MM.1S (cell line): ENCODE data around the gene FER.

Experiments used
- DNase-seq: peaks from one replicate; pipeline ENCODE4 v3.0.0-alpha.2; 2015
- H2AFZ ChIP-seq: fragments of 300-600 bp; sonication (generic); 2 replicates; pipeline ENCODE4 v1.6.0; 2016; ENCODE audit warnings: antibody characterized with exemption, low read length
- H3F3A ChIP-seq: fragments of 300-600 bp; sonication (generic); 2 replicates; pipeline ENCODE4 v1.6.1; 2016; ENCODE audit warnings: mild to moderate bottlenecking, antibody characterized with exemption, low read length, moderate library complexity, mixed read lengths; ENCODE audit not compliant: insufficient read depth
- H3K27ac ChIP-seq: fragments of 300-600 bp; sonication (generic); 2 replicates; pipeline ENCODE4 v1.5.1; 2016; ENCODE audit warnings: mild to moderate bottlenecking, low read length
- H3K27me3 ChIP-seq: fragments of 300-600 bp; sonication (generic); replicated peaks from 2 replicates; pipeline ENCODE4 v1.6.0; 2016; ENCODE audit warnings: low read length; ENCODE audit not compliant: insufficient read depth
- H3K36me3 ChIP-seq: fragments of 300-600 bp; sonication (generic); replicated peaks from 2 replicates; pipeline ENCODE4 v1.6.1; 2016; ENCODE audit warnings: mild to moderate bottlenecking, low read length, mixed read lengths; ENCODE audit not compliant: insufficient read depth
- H3K4me1 ChIP-seq: fragments of 300-600 bp; sonication (generic); 2 replicates; pipeline ENCODE4 v1.6.1; 2016; ENCODE audit warnings: low read length, mixed read lengths
- H3K4me2 ChIP-seq: fragments of 300-600 bp; sonication (generic); 2 replicates; pipeline ENCODE4 v1.6.0; 2016; ENCODE audit warnings: low read depth, low read length
- H3K4me3 ChIP-seq: fragments of 300-600 bp; sonication (generic); 2 replicates; pipeline ENCODE4 v1.5.1; 2016; ENCODE audit warnings: low read length, mixed read lengths
- H3K79me2 ChIP-seq: fragments of 300-600 bp; sonication (generic); 2 replicates; pipeline ENCODE4 v1.6.1; 2016; ENCODE audit warnings: mixed run types, low read length, mixed read lengths
- H3K9ac ChIP-seq: fragments of 300-600 bp; sonication (generic); 2 replicates; pipeline ENCODE4 v1.6.1; 2016; ENCODE audit warnings: low read length, mixed read lengths
- H3K9me2 ChIP-seq: fragments of 300-600 bp; sonication (generic); replicated peaks from 2 replicates; pipeline ENCODE4 v1.6.1; 2016; ENCODE audit warnings: mild to moderate bottlenecking, low read length, mixed read lengths; ENCODE audit not compliant: insufficient read depth
- H3K9me3 ChIP-seq: fragments of 300-600 bp; sonication (generic); replicated peaks from 2 replicates; pipeline ENCODE4 v1.6.1; 2016; ENCODE audit warnings: mild to moderate bottlenecking, low read length, mixed read lengths; ENCODE audit not compliant: insufficient read depth
- H4K20me1 ChIP-seq: fragments of 300-600 bp; sonication (generic); 2 replicates; pipeline ENCODE4 v1.6.1; 2016; ENCODE audit warnings: mild to moderate bottlenecking, low read length, moderate library complexity, mixed read lengths; ENCODE audit not compliant: insufficient read depth
- CTCF ChIP-seq: fragments of 300-600 bp; sonication (generic); IDR thresholded peaks from 2 replicates; pipeline ENCODE4 v1.5.1; 2016; ENCODE audit warnings: antibody characterized with exemption, low read length, mixed read lengths
- EZH2 ChIP-seq: fragments of 300-600 bp; sonication (generic); optimal IDR thresholded peaks from 2 replicates; pipeline ENCODE3; 2017; ENCODE audit warnings: low read depth, mild to moderate bottlenecking, antibody characterized with exemption, low read length, mixed read lengths
- EZH2phosphoT487 ChIP-seq: fragments of 300-600 bp; sonication (generic); IDR thresholded peaks from 2 replicates; pipeline ENCODE4 v1.6.1; 2018; ENCODE audit warnings: antibody characterized with exemption, low read length

FER gene

DNA sequence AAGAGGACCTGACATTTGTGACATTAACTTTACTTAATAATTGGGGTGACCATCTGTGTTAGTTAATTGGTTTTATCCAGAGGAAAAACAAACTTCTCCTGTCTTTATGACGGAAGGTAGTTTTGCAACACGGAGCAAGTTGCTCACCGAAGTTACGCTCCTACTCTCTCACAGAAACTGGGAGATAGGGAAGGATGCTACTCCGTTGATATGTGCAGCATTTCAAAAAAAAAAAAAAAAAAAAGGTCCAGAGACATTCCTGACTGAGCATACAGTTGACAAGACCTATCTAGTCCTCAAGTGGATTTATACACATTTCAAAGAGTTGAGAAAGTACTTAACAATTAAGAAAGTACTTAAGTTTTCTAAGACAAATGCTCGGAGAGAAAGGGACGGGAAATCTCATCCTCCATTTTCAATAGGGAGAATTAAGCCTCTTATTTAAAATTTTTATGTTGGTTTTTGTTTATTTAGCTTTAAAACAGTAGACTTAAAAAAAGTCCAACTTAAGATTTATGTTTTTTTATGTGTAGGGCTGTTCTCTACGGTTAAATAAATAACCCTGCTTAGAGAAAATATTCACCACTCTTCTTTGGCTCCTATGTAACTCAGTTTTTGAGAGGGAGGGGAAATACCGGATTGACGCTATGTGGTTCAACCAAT is 455 bp upstream of the FER start:
- H2AFZ ChIP-seq: no peak overlapping the region
- H3K36me3 ChIP-seq: no peaks in the 10 kb centered on the region
- H3K4me1 ChIP-seq: peaks cover 6% of the 10 kb centered on the region; the same call in 1 of the 2 replicates
- no peak overlapping the region for H3K27ac ChIP-seq
- no peaks in the 10 kb centered on the region for H4K20me1 ChIP-seq
- H3K27me3 ChIP-seq: no peaks in the 10 kb centered on the region
- no peak for DNase-seq
- no peaks in the 10 kb centered on the region for H3K9me2 ChIP-seq
- TF ChIP-seq EZH2phosphoT487 (no peak), CTCF (no peak), EZH2 (no peak)
- H3K4me2 ChIP-seq: peak overlapping the region; percentile 68
- H3K9me3 ChIP-seq: no peaks in the 10 kb centered on the region
- no peak overlapping the region for H3K9ac ChIP-seq
- peak overlapping the region; percentile 81; the same call in 1 of the 2 replicates for H3K4me3 ChIP-seq
- H3K79me2 ChIP-seq: no peaks in the 10 kb centered on the region
- H3F3A ChIP-seq: no peaks in the 10 kb centered on the region

- peak overlapping the region; percentile 80 for H3K4me2 ChIP-seq
- peaks cover 6% of the 10 kb centered on the region; the same call in 1 of the 2 replicates for H3K4me1 ChIP-seq
- TF ChIP-seq EZH2phosphoT487: no peak
- TF ChIP-seq EZH2: no peak
- TF ChIP-seq CTCF: peak; percentile 25
- H3K9ac ChIP-seq: peak overlapping the region; percentile 84
- no peaks in the 10 kb centered on the region for H3F3A ChIP-seq
- peak overlapping the region; percentile 81 for H3K4me3 ChIP-seq
- peak overlapping the region; percentile 73; the same call in 1 of the 2 replicates for H3K27ac ChIP-seq
- no peaks in the 10 kb centered on the region for H3K36me3 ChIP-seq
- DNase-seq: peak; percentile 99
- no peaks in the 10 kb centered on the region for H3K27me3 ChIP-seq
- no peaks in the 10 kb centered on the region for H3K79me2 ChIP-seq
- H2AFZ ChIP-seq: peak overlapping the region; percentile 83
- no peaks in the 10 kb centered on the region for H4K20me1 ChIP-seq
- no peaks in the 10 kb centered on the region for H3K9me2 ChIP-seq
- H3K9me3 ChIP-seq: no peaks in the 10 kb centered on the region
Observed at GRCh38 chr5:108748401-108749127, 867 bp downstream of the FER start.

DNA sequence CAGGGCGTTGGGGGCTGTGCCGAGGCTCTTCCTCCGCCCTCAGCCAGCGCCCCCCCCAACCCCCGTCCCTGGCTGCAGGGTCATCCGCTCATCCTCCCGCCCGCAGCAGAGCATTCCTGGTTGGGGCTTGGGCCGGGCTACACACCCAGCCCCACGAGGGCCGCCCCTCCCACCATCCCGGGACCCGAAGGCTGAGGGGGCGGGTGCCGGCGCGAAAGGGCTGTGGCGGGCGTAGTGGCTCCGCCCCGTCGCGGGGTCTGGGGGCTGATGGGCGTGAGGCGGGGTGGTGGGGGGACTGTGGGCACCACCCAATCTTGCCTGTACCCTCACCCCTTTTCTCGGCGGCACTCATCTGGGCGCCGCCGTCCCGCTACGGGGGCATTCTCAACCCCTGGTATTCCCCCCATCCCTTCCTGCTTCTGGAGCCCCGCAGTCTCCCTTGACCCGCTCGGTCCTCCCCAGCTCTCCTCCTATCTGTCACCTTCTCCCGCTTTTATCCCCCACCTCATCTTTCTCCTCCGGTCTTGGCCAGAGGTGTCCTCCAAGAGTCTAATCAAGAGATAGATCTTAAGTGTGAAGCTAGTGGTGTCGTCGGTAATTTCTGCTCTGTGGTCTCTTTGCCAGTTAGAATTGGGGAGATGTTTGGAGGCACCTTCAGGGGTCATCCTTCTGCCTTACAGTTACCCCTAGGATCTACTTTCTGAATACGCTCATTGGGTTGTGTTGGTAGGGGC is 1.6 kb downstream of the FER start:
- H3K4me2 ChIP-seq: peak overlapping the region; percentile 80
- peak overlapping the region; percentile 83 for H2AFZ ChIP-seq
- H3K4me3 ChIP-seq: peak overlapping the region; percentile 81
- H3K27ac ChIP-seq: peak overlapping the region; percentile 46; the same call in 1 of the 2 replicates
- H3K36me3 ChIP-seq: no peaks in the 10 kb centered on the region
- TF ChIP-seq CTCF: peak; percentile 16; the same call in 1 of the 2 replicates
- no peak for TF ChIP-seq EZH2
- TF ChIP-seq EZH2phosphoT487: no peak
- DNase-seq: peak; percentile 35
- H3K27me3 ChIP-seq: no peaks in the 10 kb centered on the region
- H3K9me2 ChIP-seq: no peaks in the 10 kb centered on the region
- no peaks in the 10 kb centered on the region for H3K9me3 ChIP-seq
- H4K20me1 ChIP-seq: no peaks in the 10 kb centered on the region
- peaks cover 6% of the 10 kb centered on the region; the same call in 1 of the 2 replicates for H3K4me1 ChIP-seq
- 0 out of 2 replicates have a peak, but pooled peaks cover 3% of the 10 kb centered on the region for H3K79me2 ChIP-seq
- no peaks in the 10 kb centered on the region for H3F3A ChIP-seq
- peak overlapping the region; percentile 68 for H3K9ac ChIP-seq
